ENCODE data around the gene WDR4.

The WDR4 gene

GRCh38 chr21:42854246-42855010, 24.9 kb downstream of the WDR4 start:
- Histone ChIP-seq H3K79me2 (ENCODE audit: control insufficient read depth, insufficient read depth, low read length) (peaks cover 22% of the 10 kb centered on the region), H3K27ac (ENCODE audit: low read depth, low read length) (no peak overlapping the region), H3K18ac (ENCODE audit: low read length) (no peak overlapping the region), H3K4me1 (ENCODE audit: control insufficient read depth, low read depth, low read length) (no peaks in the 10 kb centered on the region), H3K4me3 (ENCODE audit: low read length) (no peak overlapping the region), H3K27me3 (ENCODE audit: insufficient read depth, low read length, poor library complexity) (no peaks in the 10 kb centered on the region), H3K23ac (ENCODE audit: low read length) (no peak overlapping the region), H4K5ac (ENCODE audit: low read length) (no peak overlapping the region), H2BK120ac (ENCODE audit: low read depth, low read length) (no peak overlapping the region), H2BK15ac (replicated peaks; ENCODE audit: low read depth) (no peak overlapping the region), H3K4ac (ENCODE audit: low read depth, low read length) (no peak overlapping the region), H4K8ac (ENCODE audit: low read depth, low read length) (no peak overlapping the region), H3K36me3 (ENCODE audit: control insufficient read depth, insufficient read depth, low read length) (peaks cover 37% of the 10 kb centered on the region), H3K9ac (ENCODE audit: low read length) (no peak overlapping the region), H2BK5ac (ENCODE audit: low read length) (no peak overlapping the region), H3K79me1 (ENCODE audit: low read length) (peaks cover 22% of the 10 kb centered on the region), H3K4me2 (ENCODE audit: low read length) (no peak overlapping the region), H3K56ac (ENCODE audit: low read length) (no peak overlapping the region), H2AK5ac (ENCODE audit: low read length) (no peak overlapping the region)
- DNase-seq: no peak
- WGBS (ENCODE audit: extremely low coverage, insufficient coverage, low lambda C conversion rate): no CpG with 5 or more reads among the region's 28 CpGs

- no peaks in the 10 kb centered on the region for H3K4me1 ChIP-seq (ENCODE audit: control insufficient read depth, low read depth, low read length)
- peaks cover 21% of the 10 kb centered on the region for H3K79me1 ChIP-seq (ENCODE audit: low read length)
- no peak overlapping the region for H2BK120ac ChIP-seq (ENCODE audit: low read depth, low read length)
- H3K27me3 ChIP-seq (ENCODE audit: insufficient read depth, low read length, poor library complexity): no peaks in the 10 kb centered on the region
- H2AK5ac ChIP-seq (ENCODE audit: low read length): no peak overlapping the region
- WGBS (ENCODE audit: extremely low coverage, insufficient coverage, low lambda C conversion rate): no CpG with 5 or more reads among the region's 20 CpGs
- DNase-seq: no peak
- H3K56ac ChIP-seq (ENCODE audit: low read length): no peak overlapping the region
- peaks cover 24% of the 10 kb centered on the region for H3K79me2 ChIP-seq (ENCODE audit: control insufficient read depth, insufficient read depth, low read length)
- no peak overlapping the region for H3K9ac ChIP-seq (ENCODE audit: low read length)
- no peak overlapping the region for H2BK5ac ChIP-seq (ENCODE audit: low read length)
- H3K27ac ChIP-seq (ENCODE audit: low read depth, low read length): no peak overlapping the region
- H3K4ac ChIP-seq (ENCODE audit: low read depth, low read length): no peak overlapping the region
- H3K4me2 ChIP-seq (ENCODE audit: low read length): no peak overlapping the region
- H4K5ac ChIP-seq (ENCODE audit: low read length): no peak overlapping the region
- no peak overlapping the region for H2BK15ac ChIP-seq (replicated peaks; ENCODE audit: low read depth)
- H3K23ac ChIP-seq (ENCODE audit: low read length): no peak overlapping the region
- no peak overlapping the region for H3K18ac ChIP-seq (ENCODE audit: low read length)
- no peak overlapping the region for H4K8ac ChIP-seq (ENCODE audit: low read depth, low read length)
- H3K4me3 ChIP-seq (ENCODE audit: low read length): no peak overlapping the region
- peaks cover 38% of the 10 kb centered on the region for H3K36me3 ChIP-seq (ENCODE audit: control insufficient read depth, insufficient read depth, low read length)
These were observed 25.7 kb downstream of the WDR4 start for GRCh38 chr21:42853621-42854020.

GRCh38 chr21:42852925-42853570, 26.3 kb downstream of the WDR4 start:
- H3K4me3 ChIP-seq (ENCODE audit: low read length): no peak overlapping the region
- H3K18ac ChIP-seq (ENCODE audit: low read length): no peak overlapping the region
- H2BK15ac ChIP-seq (replicated peaks; ENCODE audit: low read depth): no peak overlapping the region
- H3K9ac ChIP-seq (ENCODE audit: low read length): no peak overlapping the region
- no peak overlapping the region for H2AK5ac ChIP-seq (ENCODE audit: low read length)
- H3K27ac ChIP-seq (ENCODE audit: low read depth, low read length): no peak overlapping the region
- no peak overlapping the region for H2BK5ac ChIP-seq (ENCODE audit: low read length)
- H3K79me1 ChIP-seq (ENCODE audit: low read length): peaks cover 17% of the 10 kb centered on the region
- H4K8ac ChIP-seq (ENCODE audit: low read depth, low read length): no peak overlapping the region
- no peaks in the 10 kb centered on the region for H3K4me1 ChIP-seq (ENCODE audit: control insufficient read depth, low read depth, low read length)
- no peak overlapping the region for H3K4ac ChIP-seq (ENCODE audit: low read depth, low read length)
- H2BK120ac ChIP-seq (ENCODE audit: low read depth, low read length): no peak overlapping the region
- no CpG with 5 or more reads among the region's 20 CpGs for WGBS (ENCODE audit: extremely low coverage, insufficient coverage, low lambda C conversion rate)
- no peaks in the 10 kb centered on the region for H3K27me3 ChIP-seq (ENCODE audit: insufficient read depth, low read length, poor library complexity)
- H3K23ac ChIP-seq (ENCODE audit: low read length): no peak overlapping the region
- no peak overlapping the region for H4K5ac ChIP-seq (ENCODE audit: low read length)
- no peak overlapping the region for H3K56ac ChIP-seq (ENCODE audit: low read length)
- H3K79me2 ChIP-seq (ENCODE audit: control insufficient read depth, insufficient read depth, low read length): peaks cover 18% of the 10 kb centered on the region
- H3K36me3 ChIP-seq (ENCODE audit: control insufficient read depth, insufficient read depth, low read length): peaks cover 39% of the 10 kb centered on the region
- no peak for DNase-seq
- H3K4me2 ChIP-seq (ENCODE audit: low read length): no peak overlapping the region

GRCh38 chr21:42851812-42852665, 27.3 kb downstream of the WDR4 start:
- H4K8ac ChIP-seq (ENCODE audit: low read depth, low read length): no peak overlapping the region
- no peak overlapping the region for H2BK15ac ChIP-seq (replicated peaks; ENCODE audit: low read depth)
- H3K79me2 ChIP-seq (ENCODE audit: control insufficient read depth, insufficient read depth, low read length): peaks cover 20% of the 10 kb centered on the region
- H2BK5ac ChIP-seq (ENCODE audit: low read length): no peak overlapping the region
- H3K36me3 ChIP-seq (ENCODE audit: control insufficient read depth, insufficient read depth, low read length): peaks cover 42% of the 10 kb centered on the region
- H3K18ac ChIP-seq (ENCODE audit: low read length): no peak overlapping the region
- no peak overlapping the region for H3K9ac ChIP-seq (ENCODE audit: low read length)
- H3K79me1 ChIP-seq (ENCODE audit: low read length): peaks cover 20% of the 10 kb centered on the region
- no peaks in the 10 kb centered on the region for H3K4me1 ChIP-seq (ENCODE audit: control insufficient read depth, low read depth, low read length)
- H3K23ac ChIP-seq (ENCODE audit: low read length): no peak overlapping the region
- no peak overlapping the region for H3K27ac ChIP-seq (ENCODE audit: low read depth, low read length)
- no peak for DNase-seq
- WGBS (ENCODE audit: extremely low coverage, insufficient coverage, low lambda C conversion rate): no CpG with 5 or more reads among the region's 19 CpGs
- H3K56ac ChIP-seq (ENCODE audit: low read length): no peak overlapping the region
- H4K5ac ChIP-seq (ENCODE audit: low read length): no peak overlapping the region
- H3K4ac ChIP-seq (ENCODE audit: low read depth, low read length): no peak overlapping the region
- no peak overlapping the region for H2AK5ac ChIP-seq (ENCODE audit: low read length)
- no peak overlapping the region for H3K4me2 ChIP-seq (ENCODE audit: low read length)
- no peaks in the 10 kb centered on the region for H3K27me3 ChIP-seq (ENCODE audit: insufficient read depth, low read length, poor library complexity)
- H2BK120ac ChIP-seq (ENCODE audit: low read depth, low read length): no peak overlapping the region
- H3K4me3 ChIP-seq (ENCODE audit: low read length): no peak overlapping the region

- peak; percentile 63 for DNase-seq
- H3K4me3 ChIP-seq (ENCODE audit: low read length): no peak overlapping the region
These were observed 28.4 kb downstream of the WDR4 start for GRCh38 chr21:42850866-42851391.

More at GRCh38 chr21:42850866-42851391, 28.4 kb downstream of the WDR4 start:
- H2BK120ac ChIP-seq (ENCODE audit: low read depth, low read length): no peak overlapping the region
- no peak overlapping the region for H3K23ac ChIP-seq (ENCODE audit: low read length)
- no peaks in the 10 kb centered on the region for H3K4me1 ChIP-seq (ENCODE audit: control insufficient read depth, low read depth, low read length)
- no peak overlapping the region for H3K4me2 ChIP-seq (ENCODE audit: low read length)
- peaks cover 41% of the 10 kb centered on the region for H3K36me3 ChIP-seq (ENCODE audit: control insufficient read depth, insufficient read depth, low read length)
- H3K79me2 ChIP-seq (ENCODE audit: control insufficient read depth, insufficient read depth, low read length): peaks cover 17% of the 10 kb centered on the region
- H2BK15ac ChIP-seq (replicated peaks; ENCODE audit: low read depth): no peak overlapping the region
- H3K27ac ChIP-seq (ENCODE audit: low read depth, low read length): no peak overlapping the region
- H2BK5ac ChIP-seq (ENCODE audit: low read length): no peak overlapping the region
- no peak overlapping the region for H3K9ac ChIP-seq (ENCODE audit: low read length)
- H3K4ac ChIP-seq (ENCODE audit: low read depth, low read length): no peak overlapping the region
- no CpG with 5 or more reads among the region's 21 CpGs for WGBS (ENCODE audit: extremely low coverage, insufficient coverage, low lambda C conversion rate)
- no peak overlapping the region for H2AK5ac ChIP-seq (ENCODE audit: low read length)
- H3K18ac ChIP-seq (ENCODE audit: low read length): no peak overlapping the region
- no peaks in the 10 kb centered on the region for H3K27me3 ChIP-seq (ENCODE audit: insufficient read depth, low read length, poor library complexity)
- H4K5ac ChIP-seq (ENCODE audit: low read length): no peak overlapping the region
- no peak overlapping the region for H4K8ac ChIP-seq (ENCODE audit: low read depth, low read length)
- peaks cover 22% of the 10 kb centered on the region for H3K79me1 ChIP-seq (ENCODE audit: low read length)
- no peak overlapping the region for H3K56ac ChIP-seq (ENCODE audit: low read length)

Measured in mesendoderm (in vitro differentiated cells).